Activated CD4-positive, alpha-beta T cell treated with anti-CD3 and anti-CD28 coated beads for 4 hours (primary cell): ENCODE measurements around the gene MDP1.
"Not testable (repeated sequence)": the region's sequence is repeated elsewhere in the genome, so short reads cannot be mapped to it uniquely, and the experiment has no call there.

Source experiments
- DNase-seq, 2 donors: peaks; one replicate each; pipeline ENCODE4 v3.0.0-alpha.2; 2020

The MDP1 gene

GRCh38 chr14:24228902-24229301 lies 13.0 kb upstream of the MDP1 start:
- DNase-seq = no peak

- DNase-seq = no peak
These were observed 10.6 kb upstream of the MDP1 start for GRCh38 chr14:24226473-24226872.

- no peak for DNase-seq
These were observed 8.8 kb upstream of the MDP1 start for GRCh38 chr14:24224618-24225071.

GRCh38 chr14:24222987-24223386 lies 7.1 kb upstream of the MDP1 start:
- not testable (repeated sequence) for DNase-seq

- DNase-seq = no peak
These were observed 3.7 kb upstream of the MDP1 start for GRCh38 chr14:24219521-24219920.

- DNase-seq = no peak
These were observed 3.2 kb upstream of the MDP1 start for GRCh38 chr14:24219080-24219479.

GRCh38 chr14:24216876-24217275 lies 1.0 kb upstream of the MDP1 start:
- DNase-seq = not testable (repeated sequence)

- no peak for DNase-seq
These were observed 456 bp upstream of the MDP1 start for GRCh38 chr14:24216345-24216699.

GRCh38 chr14:24213866-24214662 lies 1.8 kb downstream of the MDP1 start:
- no peak for DNase-seq

- DNase-seq = peak; percentile 92 to 94
These were observed 2.7 kb downstream of the MDP1 start, which contains the start of gene CHMP4A for GRCh38 chr14:24212924-24213865. Gene CHMP4A (minus strand): TSS chr14:24213488. CDS start chr14:24213439, 49 bp downstream.

GRCh38 chr14:24211311-24211710 lies 4.6 kb downstream of the MDP1 start:
- DNase-seq = no peak

- no peak for DNase-seq
These were observed 8.2 kb downstream of the MDP1 start for GRCh38 chr14:24207625-24208024.

GRCh38 chr14:24207104-24207551 lies 8.7 kb downstream of the MDP1 start:
- DNase-seq = no peak

GRCh38 chr14:24206260-24207103 lies 9.4 kb downstream of the MDP1 start:
- DNase-seq = no peak

- DNase-seq = no peak
These were observed 11.4 kb downstream of the MDP1 start for GRCh38 chr14:24204163-24205146.

GRCh38 chr14:24203249-24203886 lies 12.5 kb downstream of the MDP1 start:
- DNase-seq = not testable (repeated sequence)

GRCh38 chr14:24202538-24202937 lies 13.3 kb downstream of the MDP1 start:
- not testable (repeated sequence) for DNase-seq

- DNase-seq = no peak
These were observed 16.9 kb downstream of the MDP1 start for GRCh38 chr14:24198814-24199524.

- DNase-seq = no peak
These were observed 18.8 kb downstream of the MDP1 start for GRCh38 chr14:24197056-24197450.
